PC-9 (cell line): Measurements from ENCODE around the gene CNTNAP2.

Experiments
- EZH2 ChIP-seq: fragments of 200-600 bp; sonication (generic); IDR thresholded peaks from 2 replicates; pipeline ENCODE4 v1.8.0; 2017; ENCODE audit warnings: antibody characterized with exemption, low read depth
- TF ChIP-seq, protein P1 (sequence below): fragments of 200-600 bp; sonication (generic); conservative IDR thresholded peaks from 2 replicates; pipeline ENCODE4 v1.6.1; 2017; ENCODE audit warnings: mixed run types, antibody characterized with exemption, mild to moderate bottlenecking, moderate library complexity

- TF ChIP-seq, protein P1, sequence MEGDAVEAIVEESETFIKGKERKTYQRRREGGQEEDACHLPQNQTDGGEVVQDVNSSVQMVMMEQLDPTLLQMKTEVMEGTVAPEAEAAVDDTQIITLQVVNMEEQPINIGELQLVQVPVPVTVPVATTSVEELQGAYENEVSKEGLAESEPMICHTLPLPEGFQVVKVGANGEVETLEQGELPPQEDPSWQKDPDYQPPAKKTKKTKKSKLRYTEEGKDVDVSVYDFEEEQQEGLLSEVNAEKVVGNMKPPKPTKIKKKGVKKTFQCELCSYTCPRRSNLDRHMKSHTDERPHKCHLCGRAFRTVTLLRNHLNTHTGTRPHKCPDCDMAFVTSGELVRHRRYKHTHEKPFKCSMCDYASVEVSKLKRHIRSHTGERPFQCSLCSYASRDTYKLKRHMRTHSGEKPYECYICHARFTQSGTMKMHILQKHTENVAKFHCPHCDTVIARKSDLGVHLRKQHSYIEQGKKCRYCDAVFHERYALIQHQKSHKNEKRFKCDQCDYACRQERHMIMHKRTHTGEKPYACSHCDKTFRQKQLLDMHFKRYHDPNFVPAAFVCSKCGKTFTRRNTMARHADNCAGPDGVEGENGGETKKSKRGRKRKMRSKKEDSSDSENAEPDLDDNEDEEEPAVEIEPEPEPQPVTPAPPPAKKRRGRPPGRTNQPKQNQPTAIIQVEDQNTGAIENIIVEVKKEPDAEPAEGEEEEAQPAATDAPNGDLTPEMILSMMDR, result no peak
- TF ChIP-seq EZH2, result no peak
Observed at GRCh38 chr7:148436135-148436534, 2319.5 kb downstream of the CNTNAP2 start.
